H4 (cell line): ENCODE measurements around the gene INPPL1. TPM values are rescaled to one million over a fixed set of nuclear protein-coding genes. Genes with fewer than 3 reads are reported as not detected.
"Not testable (repeated sequence)": the region's sequence is repeated elsewhere in the genome, so short reads cannot be mapped to it uniquely, and the experiment has no call there.

Experiments
- DNase-seq: peaks from one replicate; pipeline ENCODE4 v3.0.0-alpha.2; 2015; ENCODE audit warnings: low spot score
- total RNA-seq: library from RNA; depleted of rRNA; stranded (reverse); fragments of >200 nt; shearing (Covaris generic); gene quantifications from 2 replicates; pipeline ENCODE4 v1.2.3, GENCODE V29; 2014; rRNA removed

Gene INPPL1
- 23.6 and 40.7 TPM in 2 replicates for total RNA-seq

- DNase-seq, result no peak
These were observed at the start of gene INPPL1 for GRCh38 chr11:72224564-72225410. Gene INPPL1, plus strand, starts transcription at chr11:72224767. Its CDS starts 218 bp downstream, at chr11:72224985.

DNA sequence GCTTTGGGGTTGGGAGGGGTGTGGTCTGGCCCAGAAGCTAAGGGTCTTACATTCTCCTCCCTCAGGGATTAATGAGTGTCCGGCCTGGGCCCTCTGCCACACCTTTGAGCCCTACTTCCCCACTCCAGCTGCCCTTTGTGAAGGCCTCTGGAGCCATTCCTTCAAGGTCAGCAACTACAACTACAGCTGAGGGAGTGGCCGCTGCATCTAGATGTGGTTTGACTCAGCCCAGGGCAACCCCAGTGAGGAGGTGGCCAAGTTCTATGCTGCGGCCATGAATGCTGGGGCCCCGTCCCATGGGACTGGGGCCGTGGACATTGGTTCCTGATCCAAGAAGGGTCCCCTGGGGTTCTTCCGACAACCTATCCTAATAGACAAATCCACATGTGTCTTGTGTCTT is 46.9 kb upstream of the INPPL1 start:
- DNase-seq, result no peak

DNA sequence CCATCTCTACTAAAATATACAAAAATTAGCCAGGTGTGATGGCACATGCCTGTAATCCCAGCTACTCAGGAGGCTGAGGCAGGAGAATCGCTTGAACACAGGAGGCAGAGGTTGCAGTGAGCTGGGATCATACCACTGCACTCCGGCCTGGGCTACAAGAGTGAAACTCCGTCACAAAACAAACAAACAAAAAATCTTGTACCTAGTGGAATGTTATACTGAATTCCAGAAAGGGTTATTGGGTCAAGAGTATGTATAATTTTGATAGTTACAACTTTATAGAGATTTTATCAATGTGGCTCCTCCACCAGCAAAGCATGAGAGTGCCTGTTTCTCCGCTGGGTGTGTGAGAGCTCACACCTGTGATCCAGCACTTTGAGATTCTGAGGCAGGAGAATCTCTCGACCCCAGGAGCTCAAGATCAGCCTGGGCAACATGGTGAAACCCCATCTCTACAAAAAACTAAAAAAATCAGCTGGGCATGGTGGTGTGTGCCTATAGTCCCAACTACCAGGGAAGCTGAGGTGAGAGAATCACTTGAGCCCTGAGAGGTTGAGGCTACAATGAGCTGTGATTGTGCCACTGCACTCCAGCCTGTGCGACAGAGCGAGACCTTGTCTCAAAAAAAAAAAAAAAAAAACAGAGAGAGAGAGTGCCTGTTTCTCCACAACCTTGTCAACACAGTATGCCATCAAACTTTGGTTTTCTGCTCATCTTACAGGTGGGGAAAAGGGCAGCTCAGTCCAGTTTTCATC is 45.3 kb upstream of the INPPL1 start:
- DNase-seq, result no peak

GRCh38 chr11:72179804-72180396 is 44.7 kb upstream of the INPPL1 start:
- no peak for DNase-seq

DNA sequence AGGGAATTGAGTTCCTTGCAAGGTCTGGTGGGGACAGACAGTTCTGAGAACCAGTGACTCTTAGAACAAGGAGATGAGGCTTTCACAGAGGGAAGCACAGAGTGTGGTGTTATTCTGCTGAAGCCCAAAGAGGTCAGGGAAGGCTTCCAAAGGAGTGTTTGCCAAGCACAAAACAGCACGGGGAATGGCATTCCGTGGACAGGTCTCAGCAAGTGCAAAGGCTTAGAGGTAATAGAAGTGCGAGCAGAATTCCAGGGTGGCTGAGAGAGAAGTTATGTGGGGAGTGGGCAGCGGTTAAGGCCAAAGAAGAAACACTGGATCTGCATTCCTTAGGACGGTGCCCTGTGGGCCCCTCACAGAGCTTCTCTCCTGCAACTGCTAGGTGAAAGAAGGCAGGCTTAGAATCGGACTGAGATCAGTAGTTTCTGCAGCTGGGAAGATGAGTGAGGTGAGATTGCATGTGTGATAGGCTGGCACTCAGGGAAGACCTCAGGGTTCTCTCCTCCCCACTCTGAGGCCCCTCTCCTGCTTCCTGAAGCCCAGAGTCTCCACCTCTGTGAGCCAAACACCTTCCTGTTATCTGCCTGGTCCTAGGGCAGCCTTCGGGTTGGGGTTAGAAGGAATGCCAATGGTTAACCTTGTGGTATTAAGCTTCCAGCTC is 43.5 kb upstream of the INPPL1 start:
- DNase-seq, result not testable (repeated sequence)

GRCh38 chr11:72181553-72181958 is 43.0 kb upstream of the INPPL1 start:
- not testable (repeated sequence) for DNase-seq

GRCh38 chr11:72188267-72188666 is 36.3 kb upstream of the INPPL1 start:
- DNase-seq, result no peak

DNA sequence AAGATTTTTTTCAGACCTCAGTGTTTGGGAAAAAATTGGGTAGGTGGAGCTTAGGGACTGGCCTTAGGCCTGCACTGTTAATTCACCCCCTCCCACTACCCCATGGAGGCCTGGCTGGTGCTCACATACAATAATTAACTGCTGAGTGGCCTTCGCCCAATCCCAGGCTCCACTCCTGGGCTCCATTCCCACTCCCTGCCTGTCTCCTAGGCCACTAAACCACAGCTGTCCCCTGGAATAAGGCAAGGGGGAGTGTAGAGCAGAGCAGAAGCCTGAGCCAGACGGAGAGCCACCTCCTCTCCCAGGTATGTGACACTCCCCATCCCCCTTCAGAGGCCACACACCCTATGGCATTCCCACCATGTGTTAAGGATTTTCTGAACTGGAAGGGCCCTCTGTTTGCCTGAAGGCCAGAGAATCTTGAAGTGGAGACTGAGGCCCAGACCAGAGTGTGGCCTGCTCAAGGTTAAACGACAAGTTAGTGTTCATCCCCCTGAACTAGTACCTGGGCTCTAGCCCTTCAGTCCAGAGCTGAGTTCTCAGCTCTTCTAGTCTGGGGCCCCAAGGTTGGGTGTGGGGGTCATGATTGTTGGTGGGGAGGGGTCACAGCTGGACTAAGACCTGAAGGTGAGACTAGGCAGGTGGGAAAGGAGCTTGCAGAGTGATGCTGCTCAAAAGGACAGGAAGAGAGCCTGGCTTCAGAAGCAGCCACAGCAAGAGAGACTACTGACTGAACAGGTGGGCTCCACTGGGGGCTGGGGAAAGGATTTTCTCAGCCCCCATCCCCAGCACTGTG is 34.9 kb upstream of the INPPL1 start:
- peak; percentile 26 for DNase-seq

DNA sequence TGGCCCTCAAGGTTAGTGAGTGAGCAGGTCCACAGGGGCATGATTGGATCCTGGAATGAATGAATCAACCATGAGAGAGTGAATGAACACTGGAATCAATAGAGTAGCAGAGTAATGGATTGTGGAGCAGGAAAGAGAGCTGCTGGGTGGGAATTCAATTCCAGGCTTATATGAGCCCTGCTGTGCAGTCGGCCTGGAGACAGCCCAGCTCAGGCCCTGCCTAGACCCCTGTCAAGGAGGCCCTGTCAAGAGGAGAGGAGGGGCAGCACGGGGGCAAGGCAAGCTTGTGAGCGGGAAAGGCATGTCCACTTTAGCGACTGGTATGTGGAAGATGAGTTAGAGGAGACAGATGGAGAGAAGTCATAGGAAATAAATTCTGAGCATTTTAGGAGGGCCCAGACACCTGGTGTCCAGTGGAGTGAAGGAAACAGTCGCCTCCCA is 33.9 kb upstream of the INPPL1 start:
- DNase-seq, result no peak

DNA sequence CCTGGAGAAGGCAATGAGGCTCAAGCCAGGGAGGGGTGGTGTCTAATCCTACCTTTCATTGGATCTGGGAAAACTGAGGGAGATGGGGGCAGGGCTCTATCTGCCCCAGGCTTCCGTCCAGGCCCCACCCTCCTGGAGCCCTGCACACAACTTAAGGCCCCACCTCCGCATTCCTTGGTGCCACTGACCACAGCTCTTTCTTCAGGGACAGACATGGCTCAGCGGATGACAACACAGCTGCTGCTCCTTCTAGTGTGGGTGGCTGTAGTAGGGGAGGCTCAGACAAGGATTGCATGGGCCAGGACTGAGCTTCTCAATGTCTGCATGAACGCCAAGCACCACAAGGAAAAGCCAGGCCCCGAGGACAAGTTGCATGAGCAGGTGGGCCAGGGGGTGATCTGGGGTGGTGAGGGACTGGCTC is 32.6 kb upstream of the INPPL1 start, which contains the start of gene FOLR1:
TSS of gene FOLR1 (plus strand) at position 180 of the 421 bp plus-strand sequence. CDS start at position 214, 34 bp downstream.
- DNase-seq, result peak; percentile 81

GRCh38 chr11:72195518-72196270 is 28.9 kb upstream of the INPPL1 start:
- DNase-seq, result no peak

GRCh38 chr11:72201445-72201844 is 23.1 kb upstream of the INPPL1 start:
- not testable (repeated sequence) for DNase-seq

DNA sequence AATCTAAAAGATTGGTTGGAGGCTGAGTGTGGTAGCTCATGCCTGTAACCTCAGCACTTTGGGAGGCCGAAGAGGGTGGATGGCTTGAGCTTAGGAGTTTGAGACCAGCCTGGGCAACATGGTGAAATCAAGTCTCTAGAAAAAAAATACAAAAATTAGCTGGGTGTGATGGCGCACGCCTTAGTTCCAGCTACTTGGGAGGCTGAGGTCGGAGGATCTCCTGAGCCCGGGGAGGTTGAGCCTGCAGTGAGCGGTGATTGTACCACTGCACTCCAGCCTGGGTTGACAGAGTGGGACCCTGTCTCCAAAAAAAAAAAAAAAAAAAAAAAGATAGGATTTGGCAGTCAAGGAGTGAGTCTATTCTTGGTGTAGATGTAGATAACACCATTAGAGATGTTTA is 22.0 kb upstream of the INPPL1 start:
- no peak for DNase-seq

DNA sequence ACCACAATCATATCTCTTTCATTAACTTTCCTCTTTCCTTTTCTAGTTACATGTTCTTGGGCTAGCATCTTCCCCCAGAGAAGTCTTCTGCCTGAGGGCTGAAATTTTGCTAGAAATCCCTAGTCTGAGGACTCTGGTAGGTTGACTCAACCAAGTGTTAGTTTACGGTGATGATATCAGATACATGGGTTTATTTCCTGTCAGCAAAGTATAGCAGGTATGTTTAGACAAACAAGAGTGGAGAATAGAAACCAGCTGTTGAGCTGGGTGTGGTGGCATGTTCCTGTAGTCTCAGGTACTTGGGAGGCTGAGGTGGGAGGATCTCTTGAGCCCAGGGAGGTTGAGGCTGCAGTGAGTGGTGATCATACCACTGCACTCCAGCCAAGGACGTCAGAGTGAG is 21.4 kb upstream of the INPPL1 start:
- DNase-seq, result no peak

GRCh38 chr11:72204886-72205285 is 19.7 kb upstream of the INPPL1 start:
- DNase-seq, result no peak

DNA sequence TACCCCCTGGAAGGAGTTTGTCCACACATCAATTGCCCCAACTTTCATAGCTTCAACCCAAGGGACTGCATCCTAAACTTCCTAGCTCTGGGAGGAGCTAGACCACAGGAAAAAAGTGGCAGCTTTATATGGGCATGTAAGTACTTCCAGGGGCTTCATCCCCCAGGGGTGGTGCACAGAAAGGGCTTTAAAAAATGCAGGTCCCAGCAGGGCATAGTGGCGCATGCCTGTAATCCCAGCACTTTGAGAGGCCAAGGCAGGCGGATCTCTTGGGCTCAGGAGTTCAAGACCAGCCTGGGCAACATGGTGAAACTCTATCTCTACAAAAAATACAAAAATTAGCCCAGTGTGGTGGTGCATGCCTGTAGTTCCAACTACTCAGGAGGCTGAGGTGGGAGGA is 17.8 kb upstream of the INPPL1 start:
- not testable (repeated sequence) for DNase-seq

- no peak for DNase-seq
These were observed 16.3 kb upstream of the INPPL1 start for GRCh38 chr11:72208281-72208680.

DNA sequence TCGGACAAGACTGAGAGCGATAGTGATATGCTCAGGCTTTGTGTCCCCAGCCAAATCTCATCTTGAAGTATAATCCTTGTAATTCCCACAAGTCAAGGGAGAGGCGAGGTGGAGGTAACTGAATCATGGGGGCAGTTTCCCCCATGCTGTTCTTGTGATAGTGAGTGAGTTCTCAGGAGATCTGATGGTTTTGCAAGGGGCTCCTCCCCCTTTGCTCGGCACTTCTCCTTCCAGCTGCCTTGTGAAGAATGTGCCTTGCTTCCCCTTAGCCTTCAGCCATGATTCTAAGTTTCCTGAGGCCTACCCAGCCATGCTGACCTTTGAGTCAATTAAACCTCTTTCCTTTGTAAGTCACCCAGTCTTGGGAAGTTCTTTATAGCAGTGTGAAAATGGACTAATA is 15.5 kb upstream of the INPPL1 start:
- DNase-seq, result no peak

- no peak for DNase-seq
These were observed 7.9 kb upstream of the INPPL1 start, which contains the start of gene FOLR2 for GRCh38 chr11:72216638-72217037. Gene FOLR2, plus strand, starts transcription at chr11:72216794. Its CDS starts 1,791 bp downstream, at chr11:72218585.

DNA sequence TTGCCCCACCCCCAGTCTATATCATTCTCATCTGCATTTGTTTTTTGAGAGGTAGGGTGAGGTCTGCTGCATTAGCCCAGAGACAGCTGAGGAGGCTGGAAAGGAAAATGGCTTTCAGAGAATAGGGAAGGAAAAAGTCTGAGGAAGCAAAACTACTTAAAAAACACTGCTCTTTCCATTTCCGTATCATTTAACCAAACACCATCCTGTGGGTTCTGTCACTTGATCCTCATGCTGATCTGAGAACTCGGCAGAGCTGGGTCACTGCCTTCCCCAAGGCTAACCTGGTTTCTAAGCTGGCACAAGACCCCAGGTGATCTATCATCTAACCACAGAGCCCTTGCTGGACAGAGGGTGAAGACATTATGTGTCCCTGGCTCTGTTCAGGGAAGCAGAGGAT is 6.7 kb upstream of the INPPL1 start:
- DNase-seq, result no peak
